ENCODE measurements around the gene PCP2. TPM values are rescaled to one million over a fixed set of nuclear protein-coding genes. Genes with fewer than 3 reads are reported as not detected.
A peak's percentile ranks its signal among the peaks of the same experiment; 100 is the strongest.

PCP2 gene
- total and polyA plus RNA-seq, 2 of the 13 experiments (the other 11 are each of a cell fraction or from before 2014, with no cell fraction given) = 0.62 TPM; not detected in 1

DNA sequence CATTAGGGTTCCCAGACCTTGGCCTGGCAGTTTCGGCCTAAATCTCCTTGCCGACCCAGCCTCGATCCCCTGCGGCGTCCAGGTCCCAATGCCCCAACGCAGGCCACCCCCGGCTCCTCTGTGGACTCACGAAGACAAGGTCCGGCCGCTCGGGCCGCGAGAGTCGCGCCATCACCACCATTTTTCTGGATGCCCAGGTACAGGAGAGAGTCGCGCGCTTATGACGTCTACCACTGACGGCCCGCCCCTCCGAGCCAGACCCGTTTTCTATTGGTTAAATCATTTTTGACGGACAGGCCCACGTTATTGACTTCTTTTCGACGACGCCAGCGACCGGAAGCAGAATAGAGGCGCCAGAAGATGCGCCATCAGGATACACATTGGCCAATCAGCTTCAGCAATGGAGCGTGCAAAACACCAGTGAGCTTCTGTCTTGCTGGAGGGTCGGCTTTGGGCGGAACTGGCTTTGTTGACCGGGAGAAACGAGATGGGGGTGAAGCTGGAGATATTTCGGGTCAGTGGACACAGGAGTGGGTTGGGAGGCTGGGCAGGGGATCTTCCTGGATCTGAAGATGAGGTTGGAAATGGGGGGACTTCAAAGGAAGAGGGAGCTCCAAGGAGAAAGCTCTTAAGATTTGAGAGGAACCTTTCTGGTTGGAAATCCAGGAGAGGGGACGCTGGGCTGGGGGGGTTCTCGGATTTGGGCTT lies 4.0 kb downstream of the PCP2 start, which contains the start of the genes PET100 and XAB2 (continued):
- TF ChIP-seq, protein P1, sequence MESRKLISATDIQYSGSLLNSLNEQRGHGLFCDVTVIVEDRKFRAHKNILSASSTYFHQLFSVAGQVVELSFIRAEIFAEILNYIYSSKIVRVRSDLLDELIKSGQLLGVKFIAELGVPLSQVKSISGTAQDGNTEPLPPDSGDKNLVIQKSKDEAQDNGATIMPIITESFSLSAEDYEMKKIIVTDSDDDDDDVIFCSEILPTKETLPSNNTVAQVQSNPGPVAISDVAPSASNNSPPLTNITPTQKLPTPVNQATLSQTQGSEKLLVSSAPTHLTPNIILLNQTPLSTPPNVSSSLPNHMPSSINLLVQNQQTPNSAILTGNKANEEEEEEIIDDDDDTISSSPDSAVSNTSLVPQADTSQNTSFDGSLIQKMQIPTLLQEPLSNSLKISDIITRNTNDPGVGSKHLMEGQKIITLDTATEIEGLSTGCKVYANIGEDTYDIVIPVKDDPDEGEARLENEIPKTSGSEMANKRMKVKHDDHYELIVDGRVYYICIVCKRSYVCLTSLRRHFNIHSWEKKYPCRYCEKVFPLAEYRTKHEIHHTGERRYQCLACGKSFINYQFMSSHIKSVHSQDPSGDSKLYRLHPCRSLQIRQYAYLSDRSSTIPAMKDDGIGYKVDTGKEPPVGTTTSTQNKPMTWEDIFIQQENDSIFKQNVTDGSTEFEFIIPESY (CRISPR knock-in tag; IDR thresholded peaks at IDR 0.05) = no peak
- TF ChIP-seq KDM5A (IDR thresholded peaks at IDR 0.05; ENCODE audit: borderline replicate concordance, low read length) (peak; percentile 100), MYNN (CRISPR knock-in tag; IDR thresholded peaks at IDR 0.05; ENCODE audit: low read depth) (no peak; the same call in 1 of the 2 replicates), MIER3 (CRISPR knock-in tag; IDR thresholded peaks at IDR 0.05; ENCODE audit: borderline replicate concordance) (no peak), POLR2AphosphoS5 (IDR thresholded peaks at IDR 0.05; ENCODE audit: low read depth, low read length) (peak; percentile 70), ZNF775 (CRISPR knock-in tag; IDR thresholded peaks at IDR 0.05; ENCODE audit: borderline replicate concordance) (no peak; the same call in none of the 2 replicates), ZNF781 (CRISPR knock-in tag; IDR thresholded peaks at IDR 0.05; ENCODE audit: borderline replicate concordance, not compliant biosample characterization) (no peak), ZNF501 (CRISPR knock-in tag; IDR thresholded peaks at IDR 0.05) (peak; percentile 96), MEF2D (CRISPR knock-in tag; IDR thresholded peaks at IDR 0.05) (0 out of 2 replicates have a peak, but pooled peaks have one; percentile 75), ZNF510 (CRISPR knock-in tag; IDR thresholded peaks at IDR 0.05; ENCODE audit: low read depth) (no peak), KLF6 (CRISPR knock-in tag; IDR thresholded peaks at IDR 0.05) (no peak), TP53 (CRISPR knock-in tag; conservative IDR thresholded peaks at IDR 0.05) (peak; percentile 63; the same call in 1 of the 2 replicates), XBP1 (CRISPR knock-in tag; IDR thresholded peaks at IDR 0.05) (no peak)
- TF ChIP-seq, protein P2, sequence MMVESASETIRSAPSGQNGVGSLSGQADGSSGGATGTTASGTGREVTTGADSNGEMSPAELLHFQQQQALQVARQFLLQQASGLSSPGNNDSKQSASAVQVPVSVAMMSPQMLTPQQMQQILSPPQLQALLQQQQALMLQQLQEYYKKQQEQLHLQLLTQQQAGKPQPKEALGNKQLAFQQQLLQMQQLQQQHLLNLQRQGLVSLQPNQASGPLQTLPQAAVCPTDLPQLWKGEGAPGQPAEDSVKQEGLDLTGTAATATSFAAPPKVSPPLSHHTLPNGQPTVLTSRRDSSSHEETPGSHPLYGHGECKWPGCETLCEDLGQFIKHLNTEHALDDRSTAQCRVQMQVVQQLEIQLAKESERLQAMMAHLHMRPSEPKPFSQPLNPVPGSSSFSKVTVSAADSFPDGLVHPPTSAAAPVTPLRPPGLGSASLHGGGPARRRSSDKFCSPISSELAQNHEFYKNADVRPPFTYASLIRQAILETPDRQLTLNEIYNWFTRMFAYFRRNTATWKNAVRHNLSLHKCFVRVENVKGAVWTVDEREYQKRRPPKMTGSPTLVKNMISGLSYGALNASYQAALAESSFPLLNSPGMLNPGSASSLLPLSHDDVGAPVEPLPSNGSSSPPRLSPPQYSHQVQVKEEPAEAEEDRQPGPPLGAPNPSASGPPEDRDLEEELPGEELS (CRISPR knock-in tag; IDR thresholded peaks at IDR 0.05) = peak; percentile 65; the same call in 1 of the 2 replicates
- TF ChIP-seq, protein P3, sequence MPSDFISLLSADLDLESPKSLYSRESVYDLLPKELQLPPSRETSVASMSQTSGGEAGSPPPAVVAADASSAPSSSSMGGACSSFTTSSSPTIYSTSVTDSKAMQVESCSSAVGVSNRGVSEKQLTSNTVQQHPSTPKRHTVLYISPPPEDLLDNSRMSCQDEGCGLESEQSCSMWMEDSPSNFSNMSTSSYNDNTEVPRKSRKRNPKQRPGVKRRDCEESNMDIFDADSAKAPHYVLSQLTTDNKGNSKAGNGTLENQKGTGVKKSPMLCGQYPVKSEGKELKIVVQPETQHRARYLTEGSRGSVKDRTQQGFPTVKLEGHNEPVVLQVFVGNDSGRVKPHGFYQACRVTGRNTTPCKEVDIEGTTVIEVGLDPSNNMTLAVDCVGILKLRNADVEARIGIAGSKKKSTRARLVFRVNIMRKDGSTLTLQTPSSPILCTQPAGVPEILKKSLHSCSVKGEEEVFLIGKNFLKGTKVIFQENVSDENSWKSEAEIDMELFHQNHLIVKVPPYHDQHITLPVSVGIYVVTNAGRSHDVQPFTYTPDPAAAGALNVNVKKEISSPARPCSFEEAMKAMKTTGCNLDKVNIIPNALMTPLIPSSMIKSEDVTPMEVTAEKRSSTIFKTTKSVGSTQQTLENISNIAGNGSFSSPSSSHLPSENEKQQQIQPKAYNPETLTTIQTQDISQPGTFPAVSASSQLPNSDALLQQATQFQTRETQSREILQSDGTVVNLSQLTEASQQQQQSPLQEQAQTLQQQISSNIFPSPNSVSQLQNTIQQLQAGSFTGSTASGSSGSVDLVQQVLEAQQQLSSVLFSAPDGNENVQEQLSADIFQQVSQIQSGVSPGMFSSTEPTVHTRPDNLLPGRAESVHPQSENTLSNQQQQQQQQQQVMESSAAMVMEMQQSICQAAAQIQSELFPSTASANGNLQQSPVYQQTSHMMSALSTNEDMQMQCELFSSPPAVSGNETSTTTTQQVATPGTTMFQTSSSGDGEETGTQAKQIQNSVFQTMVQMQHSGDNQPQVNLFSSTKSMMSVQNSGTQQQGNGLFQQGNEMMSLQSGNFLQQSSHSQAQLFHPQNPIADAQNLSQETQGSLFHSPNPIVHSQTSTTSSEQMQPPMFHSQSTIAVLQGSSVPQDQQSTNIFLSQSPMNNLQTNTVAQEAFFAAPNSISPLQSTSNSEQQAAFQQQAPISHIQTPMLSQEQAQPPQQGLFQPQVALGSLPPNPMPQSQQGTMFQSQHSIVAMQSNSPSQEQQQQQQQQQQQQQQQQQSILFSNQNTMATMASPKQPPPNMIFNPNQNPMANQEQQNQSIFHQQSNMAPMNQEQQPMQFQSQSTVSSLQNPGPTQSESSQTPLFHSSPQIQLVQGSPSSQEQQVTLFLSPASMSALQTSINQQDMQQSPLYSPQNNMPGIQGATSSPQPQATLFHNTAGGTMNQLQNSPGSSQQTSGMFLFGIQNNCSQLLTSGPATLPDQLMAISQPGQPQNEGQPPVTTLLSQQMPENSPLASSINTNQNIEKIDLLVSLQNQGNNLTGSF (CRISPR knock-in tag; IDR thresholded peaks at IDR 0.05) = no peak
- TF ChIP-seq, protein P4, sequence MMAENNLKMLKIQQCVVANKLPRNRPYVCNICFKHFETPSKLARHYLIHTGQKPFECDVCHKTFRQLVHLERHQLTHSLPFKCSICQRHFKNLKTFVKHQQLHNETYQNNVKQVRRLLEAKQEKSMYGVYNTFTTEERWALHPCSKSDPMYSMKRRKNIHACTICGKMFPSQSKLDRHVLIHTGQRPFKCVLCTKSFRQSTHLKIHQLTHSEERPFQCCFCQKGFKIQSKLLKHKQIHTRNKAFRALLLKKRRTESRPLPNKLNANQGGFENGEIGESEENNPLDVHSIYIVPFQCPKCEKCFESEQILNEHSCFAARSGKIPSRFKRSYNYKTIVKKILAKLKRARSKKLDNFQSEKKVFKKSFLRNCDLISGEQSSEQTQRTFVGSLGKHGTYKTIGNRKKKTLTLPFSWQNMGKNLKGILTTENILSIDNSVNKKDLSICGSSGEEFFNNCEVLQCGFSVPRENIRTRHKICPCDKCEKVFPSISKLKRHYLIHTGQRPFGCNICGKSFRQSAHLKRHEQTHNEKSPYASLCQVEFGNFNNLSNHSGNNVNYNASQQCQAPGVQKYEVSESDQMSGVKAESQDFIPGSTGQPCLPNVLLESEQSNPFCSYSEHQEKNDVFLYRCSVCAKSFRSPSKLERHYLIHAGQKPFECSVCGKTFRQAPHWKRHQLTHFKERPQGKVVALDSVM (CRISPR knock-in tag; IDR thresholded peaks at IDR 0.05) = no peak
